ENCODE data around the gene ATP5F1C.
"Not testable (repeated sequence)": the region's sequence is repeated elsewhere in the genome, so short reads cannot be mapped to it uniquely, and the experiment has no call there.

ATP5F1C gene

DNA sequence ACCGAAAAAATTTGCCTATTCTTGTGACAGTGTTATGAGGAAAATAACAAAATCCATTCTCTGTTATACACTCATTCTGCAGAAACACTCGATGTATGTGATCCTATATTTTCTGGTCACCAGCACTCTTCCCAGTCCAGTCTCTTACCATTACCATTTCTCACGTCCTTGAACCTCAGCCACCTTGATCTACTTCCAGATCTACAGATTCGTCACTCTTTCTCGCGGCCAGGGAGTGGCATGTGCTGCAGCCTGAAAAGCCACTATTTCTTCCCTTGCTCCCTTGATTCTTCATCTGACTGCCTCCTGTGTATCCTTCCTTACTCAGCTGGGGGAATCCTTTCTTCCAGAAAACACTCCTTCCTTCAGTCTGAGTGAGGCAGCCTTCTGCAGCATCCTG, 16.2 kb downstream of the ATP5F1C start:
- peaks cover 43% of the 10 kb centered on the region for H3K36me3 ChIP-seq (ENCODE audit: control insufficient read depth, insufficient read depth, low read length)
- no peak overlapping the region for H3K4me3 ChIP-seq (ENCODE audit: low read length)
- no peaks in the 10 kb centered on the region for H3K27me3 ChIP-seq (ENCODE audit: control insufficient read depth, insufficient read depth, low read length)
- H3K27ac ChIP-seq (ENCODE audit: low read depth, low read length) = no peak overlapping the region
- H3K4me1 ChIP-seq (ENCODE audit: control insufficient read depth, insufficient read depth, low read length) = no peaks in the 10 kb centered on the region
- no peak overlapping the region for H3K9ac ChIP-seq (ENCODE audit: low read length)

DNA sequence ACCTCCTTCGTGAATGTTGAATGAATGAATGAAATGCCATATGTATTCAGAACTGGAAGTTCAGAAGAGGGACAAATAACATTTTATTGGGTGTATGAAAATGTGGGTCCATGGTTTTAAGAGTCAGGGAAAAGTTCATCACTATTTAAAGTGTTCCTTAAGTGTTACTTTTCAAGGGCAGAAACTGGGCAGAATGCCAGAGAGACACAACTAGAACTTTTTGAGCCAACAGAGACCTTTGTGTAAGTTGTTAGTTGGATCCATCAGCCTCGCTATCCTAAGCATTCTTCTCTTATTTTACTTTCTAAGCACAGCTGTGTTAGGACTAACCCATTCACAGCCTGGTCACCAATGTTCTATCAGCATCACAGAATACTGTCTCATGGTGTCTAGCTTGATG, 16.8 kb downstream of the ATP5F1C start:
- no peaks in the 10 kb centered on the region for H3K4me1 ChIP-seq (ENCODE audit: control insufficient read depth, insufficient read depth, low read length)
- H3K4me3 ChIP-seq (ENCODE audit: low read length) = no peak overlapping the region
- no peak overlapping the region for H3K27ac ChIP-seq (ENCODE audit: low read depth, low read length)
- H3K9ac ChIP-seq (ENCODE audit: low read length) = no peak overlapping the region
- no peaks in the 10 kb centered on the region for H3K27me3 ChIP-seq (ENCODE audit: control insufficient read depth, insufficient read depth, low read length)
- peaks cover 39% of the 10 kb centered on the region for H3K36me3 ChIP-seq (ENCODE audit: control insufficient read depth, insufficient read depth, low read length)

DNA sequence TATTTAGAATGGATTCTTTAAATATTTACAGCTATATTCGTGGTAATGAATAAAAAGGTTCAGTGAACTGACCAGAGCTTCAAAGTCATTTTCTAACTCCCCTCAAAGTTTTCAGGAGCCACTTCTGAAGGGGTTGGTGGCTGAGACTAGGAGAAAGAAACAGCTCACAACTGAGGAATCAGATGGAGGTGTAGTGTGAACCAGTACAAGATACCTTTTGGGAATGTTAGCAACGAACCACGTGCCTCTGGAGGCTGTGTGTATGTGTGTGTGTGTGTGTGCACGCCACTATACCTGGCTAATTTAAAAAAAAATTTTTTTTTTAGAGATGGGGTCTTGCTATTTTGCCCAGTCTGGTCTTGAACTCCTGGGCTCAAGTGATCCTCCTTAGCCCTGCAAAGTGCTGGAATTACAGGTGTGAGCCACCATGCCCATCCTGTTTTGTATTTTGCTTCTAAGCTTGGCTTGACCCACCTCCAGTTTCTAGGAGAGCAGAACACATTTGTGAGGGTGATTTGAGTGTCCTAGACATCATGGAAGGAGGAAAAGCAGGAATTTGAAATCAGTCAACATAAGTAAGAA, 20.8 kb downstream of the ATP5F1C start:
- H3K9ac ChIP-seq (ENCODE audit: low read length) = no peak overlapping the region
- no peaks in the 10 kb centered on the region for H3K27me3 ChIP-seq (ENCODE audit: control insufficient read depth, insufficient read depth, low read length)
- no peaks in the 10 kb centered on the region for H3K4me1 ChIP-seq (ENCODE audit: control insufficient read depth, insufficient read depth, low read length)
- peaks cover 23% of the 10 kb centered on the region for H3K36me3 ChIP-seq (ENCODE audit: control insufficient read depth, insufficient read depth, low read length)
- H3K4me3 ChIP-seq (ENCODE audit: low read length) = no peak overlapping the region
- no peak overlapping the region for H3K27ac ChIP-seq (ENCODE audit: low read depth, low read length)

DNA sequence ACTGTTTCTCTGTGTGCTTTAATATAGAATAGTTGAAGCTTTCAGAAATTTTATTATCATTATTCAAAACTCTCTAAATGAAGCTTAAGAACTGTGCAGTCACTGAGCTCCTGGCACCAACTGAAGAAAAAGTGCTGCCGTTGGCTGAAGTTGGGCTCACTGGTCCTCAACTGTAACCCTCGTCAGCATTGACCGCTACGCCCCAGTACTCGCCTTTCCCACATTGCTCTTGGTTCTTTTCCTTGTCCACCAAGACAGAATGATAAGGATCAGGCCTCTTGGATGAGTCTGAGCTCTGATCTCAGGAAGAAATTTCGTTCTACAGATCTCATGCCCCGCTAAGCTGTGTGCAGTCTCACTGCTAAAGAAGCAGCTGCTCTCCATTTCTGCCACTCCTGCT, 22.5 kb downstream of the ATP5F1C start:
- H3K4me1 ChIP-seq (ENCODE audit: control insufficient read depth, insufficient read depth, low read length) = no peaks in the 10 kb centered on the region
- no peak overlapping the region for H3K27ac ChIP-seq (ENCODE audit: low read depth, low read length)

DNA sequence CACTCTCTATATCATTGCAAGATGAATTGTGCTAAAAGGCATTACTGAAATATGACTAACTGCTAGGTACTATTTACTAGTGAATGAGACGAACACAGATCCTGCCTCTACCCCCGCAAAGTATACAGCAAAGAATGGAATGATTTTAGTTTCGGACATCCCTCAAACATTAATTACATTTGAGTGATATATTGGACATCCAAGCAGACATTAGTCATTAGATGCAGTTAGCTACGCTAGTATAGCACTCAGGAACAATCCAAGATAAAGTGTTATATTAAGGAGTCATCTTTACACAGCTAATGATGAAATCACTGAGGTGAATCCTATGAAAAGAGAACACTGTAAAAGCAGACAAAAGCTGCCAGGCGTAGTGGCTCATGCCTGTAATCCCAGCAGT, 23.0 kb downstream of the ATP5F1C start:
- no peak overlapping the region for H3K9ac ChIP-seq (ENCODE audit: low read length)
- peaks cover 9% of the 10 kb centered on the region for H3K36me3 ChIP-seq (ENCODE audit: control insufficient read depth, insufficient read depth, low read length)
- H3K27me3 ChIP-seq (ENCODE audit: control insufficient read depth, insufficient read depth, low read length) = no peaks in the 10 kb centered on the region
- H3K27ac ChIP-seq (ENCODE audit: low read depth, low read length) = no peak overlapping the region
- no peaks in the 10 kb centered on the region for H3K4me1 ChIP-seq (ENCODE audit: control insufficient read depth, insufficient read depth, low read length)
- no peak overlapping the region for H3K4me3 ChIP-seq (ENCODE audit: low read length)

More for the DNA sequence above, 22.5 kb downstream of the ATP5F1C start:
- Histone ChIP-seq H3K36me3 (ENCODE audit: control insufficient read depth, insufficient read depth, low read length) (peaks cover 11% of the 10 kb centered on the region), H3K9ac (ENCODE audit: low read length) (no peak overlapping the region), H3K4me3 (ENCODE audit: low read length) (no peak overlapping the region), H3K27me3 (ENCODE audit: control insufficient read depth, insufficient read depth, low read length) (no peaks in the 10 kb centered on the region)

DNA sequence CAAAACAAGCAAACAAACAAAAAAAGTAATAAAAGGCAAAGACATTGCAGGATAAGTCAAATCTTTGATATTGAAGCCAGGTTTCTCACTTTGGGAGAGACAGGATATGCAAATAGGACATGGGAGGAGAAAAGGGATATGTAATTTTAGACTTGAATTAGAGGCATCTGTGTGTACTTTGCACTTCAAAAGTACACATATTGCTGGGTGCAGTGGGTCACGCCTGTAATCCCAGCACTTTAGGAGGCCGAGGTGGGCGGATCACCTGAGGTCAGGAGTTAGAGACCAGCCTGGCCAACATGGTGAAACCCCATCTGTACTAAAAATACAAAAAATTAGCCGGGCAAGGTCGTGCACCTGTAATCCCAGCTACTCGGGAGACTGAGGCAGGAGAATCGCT, 23.8 kb downstream of the ATP5F1C start:
- not testable (repeated sequence) for H3K36me3 ChIP-seq (ENCODE audit: control insufficient read depth, insufficient read depth, low read length); H3K4me3 ChIP-seq (ENCODE audit: low read length); H3K27me3 ChIP-seq (ENCODE audit: control insufficient read depth, insufficient read depth, low read length); H3K4me1 ChIP-seq (ENCODE audit: control insufficient read depth, insufficient read depth, low read length); H3K27ac ChIP-seq (ENCODE audit: low read depth, low read length); H3K9ac ChIP-seq (ENCODE audit: low read length)

DNA sequence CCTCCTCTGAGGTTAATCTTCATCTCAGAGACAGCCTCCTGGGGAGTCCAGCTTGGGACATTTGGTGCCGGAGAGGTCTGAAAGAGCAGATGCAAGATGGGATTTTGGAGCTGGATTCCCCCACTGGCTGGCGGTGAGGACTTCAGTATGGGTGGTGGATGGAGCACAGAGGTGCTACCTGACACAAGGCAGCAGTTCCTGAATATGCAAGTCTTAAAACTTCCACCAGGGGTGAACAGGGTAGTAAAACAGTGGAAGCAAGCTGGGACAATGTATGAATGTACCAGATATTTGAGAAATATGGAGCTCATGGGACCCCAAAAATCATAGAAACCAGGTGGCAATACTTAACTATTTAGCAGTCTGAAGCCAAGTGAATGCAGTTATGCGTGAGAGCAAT, 25.5 kb downstream of the ATP5F1C start:
- Histone ChIP-seq H3K27me3 (ENCODE audit: control insufficient read depth, insufficient read depth, low read length) (no peaks in the 10 kb centered on the region), H3K27ac (ENCODE audit: low read depth, low read length) (no peak overlapping the region), H3K9ac (ENCODE audit: low read length) (no peak overlapping the region), H3K36me3 (ENCODE audit: control insufficient read depth, insufficient read depth, low read length) (no peaks in the 10 kb centered on the region), H3K4me3 (ENCODE audit: low read length) (no peak overlapping the region), H3K4me1 (ENCODE audit: control insufficient read depth, insufficient read depth, low read length) (no peaks in the 10 kb centered on the region)

DNA sequence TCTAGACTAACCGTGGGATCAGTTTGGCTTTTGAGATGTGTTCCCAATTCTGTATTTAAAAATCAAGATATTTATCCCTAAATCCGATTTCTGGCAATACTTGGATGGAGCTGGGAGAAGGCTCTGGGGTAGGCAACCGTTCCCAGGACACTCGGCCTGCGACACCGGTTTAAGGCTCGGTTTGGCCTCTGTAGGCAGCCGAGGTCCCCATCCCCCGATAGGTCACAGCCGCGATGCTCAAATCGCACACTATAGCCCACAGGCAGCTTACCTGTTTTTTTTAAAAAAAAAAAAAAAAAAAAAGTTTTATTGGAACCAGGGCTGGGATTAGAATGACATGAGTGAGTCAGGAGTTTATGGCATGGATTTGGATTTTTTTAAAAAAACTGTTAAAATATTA, 29.6 kb downstream of the ATP5F1C start:
- Histone ChIP-seq H3K4me3 (ENCODE audit: low read length) (peak overlapping the region; percentile 96), H3K36me3 (ENCODE audit: control insufficient read depth, insufficient read depth, low read length) (no peaks in the 10 kb centered on the region), H3K27me3 (ENCODE audit: control insufficient read depth, insufficient read depth, low read length) (no peaks in the 10 kb centered on the region), H3K27ac (ENCODE audit: low read depth, low read length) (no peak overlapping the region), H3K4me1 (ENCODE audit: control insufficient read depth, insufficient read depth, low read length) (peaks cover 3% of the 10 kb centered on the region), H3K9ac (ENCODE audit: low read length) (no peak overlapping the region)

DNA sequence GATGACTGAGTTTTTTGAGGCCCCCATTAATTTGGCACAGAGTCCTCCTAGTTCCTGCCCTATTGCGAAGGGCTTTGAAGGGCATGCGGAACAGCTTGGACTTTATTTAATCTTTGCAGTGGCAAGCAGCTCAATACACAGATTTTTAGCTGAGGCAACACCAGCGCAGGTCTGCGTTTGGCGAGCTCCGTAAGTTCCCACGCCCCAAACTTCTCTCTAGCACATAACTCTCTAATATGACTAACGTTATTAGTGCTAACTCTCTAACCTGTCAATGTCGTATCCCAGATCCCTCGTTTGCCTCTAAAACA, 30.0 kb downstream of the ATP5F1C start:
- no peak overlapping the region for H3K27ac ChIP-seq (ENCODE audit: low read depth, low read length)

DNA sequence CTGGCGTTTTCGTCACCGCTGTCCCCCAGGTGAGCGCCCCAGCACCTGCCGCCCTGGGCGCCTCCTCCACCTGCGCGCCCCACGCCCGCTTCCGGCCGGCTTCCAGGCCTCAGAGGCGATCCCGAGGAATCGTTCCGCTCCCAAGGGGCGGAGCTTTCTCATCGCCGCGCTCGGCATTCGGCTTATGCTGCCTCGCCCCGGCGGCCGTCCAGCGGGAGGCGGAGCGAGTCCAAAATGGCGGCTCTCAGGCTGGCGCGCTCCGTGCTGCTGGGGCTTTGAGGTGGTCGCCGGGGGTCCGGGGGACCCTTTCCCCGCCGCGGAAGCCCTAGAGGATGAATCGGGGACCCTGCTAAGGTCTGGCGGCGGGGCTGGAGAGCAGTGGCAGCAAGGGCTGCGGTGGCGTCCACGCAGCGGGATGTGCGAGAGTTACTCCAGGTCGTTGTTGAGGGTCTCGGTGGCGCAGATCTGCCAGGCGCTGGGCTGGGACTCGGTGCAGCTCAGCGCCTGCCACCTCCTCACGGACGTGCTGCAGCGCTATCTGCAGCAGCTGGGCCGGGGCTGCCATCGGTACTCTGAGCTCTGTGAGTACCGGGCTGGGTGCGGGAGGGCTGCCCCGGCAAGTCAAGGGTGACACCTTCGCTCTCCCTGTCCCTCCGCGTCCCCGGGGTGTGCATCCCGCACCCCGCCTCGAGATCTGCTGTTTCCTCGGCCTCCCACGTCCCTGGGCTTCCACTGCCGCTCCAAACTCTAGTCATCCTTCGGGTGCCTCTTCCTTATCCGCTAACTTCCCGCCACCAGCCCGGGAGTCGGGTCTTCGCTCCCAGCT, 30.5 kb downstream of the ATP5F1C start, which contains the start of gene TAF3:
TSS of gene TAF3 (plus strand) at position 211 of the 826 bp plus-strand sequence. CDS start at position 416, 205 bp downstream.
- Histone ChIP-seq H3K4me3 (ENCODE audit: low read length) (peak within 1 kb of the TSS; percentile 96), H3K9ac (ENCODE audit: low read length) (peak within 1 kb of the TSS; percentile 61), H3K27me3 (ENCODE audit: control insufficient read depth, insufficient read depth, low read length) (no peaks in the 10 kb centered on the region), H3K4me1 (ENCODE audit: control insufficient read depth, insufficient read depth, low read length) (peaks cover 3% of the 10 kb centered on the region), H3K36me3 (ENCODE audit: control insufficient read depth, insufficient read depth, low read length) (no peaks in the 10 kb centered on the region), H3K27ac (ENCODE audit: low read depth, low read length) (peak within 1 kb of the TSS; percentile 64)

More for the DNA sequence above, 30.0 kb downstream of the ATP5F1C start:
- Histone ChIP-seq H3K4me1 (ENCODE audit: control insufficient read depth, insufficient read depth, low read length) (peaks cover 3% of the 10 kb centered on the region), H3K36me3 (ENCODE audit: control insufficient read depth, insufficient read depth, low read length) (no peaks in the 10 kb centered on the region), H3K9ac (ENCODE audit: low read length) (peak overlapping the region; percentile 19), H3K4me3 (ENCODE audit: low read length) (peak overlapping the region; percentile 96), H3K27me3 (ENCODE audit: control insufficient read depth, insufficient read depth, low read length) (no peaks in the 10 kb centered on the region)

DNA sequence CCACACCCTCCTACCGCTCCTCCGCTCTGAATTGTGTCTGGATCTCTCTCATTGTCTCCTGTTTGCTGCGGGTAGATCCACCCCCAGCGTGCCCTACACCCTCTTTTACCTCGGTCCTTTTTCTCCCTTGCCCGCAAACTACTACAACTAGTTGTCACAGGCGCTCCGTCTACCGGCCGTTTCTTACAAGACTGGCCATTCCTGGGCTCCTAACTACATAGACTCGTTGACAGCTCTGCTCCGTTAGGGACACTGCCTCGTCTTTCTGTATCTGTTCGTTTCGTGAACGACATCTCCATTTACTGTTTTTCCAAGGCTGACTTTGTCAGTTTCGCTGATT, 31.1 kb downstream of the ATP5F1C start:
- Histone ChIP-seq H3K27ac (ENCODE audit: low read depth, low read length) (no peak overlapping the region), H3K4me3 (ENCODE audit: low read length) (peak overlapping the region; percentile 96), H3K9ac (ENCODE audit: low read length) (no peak overlapping the region)

DNA sequence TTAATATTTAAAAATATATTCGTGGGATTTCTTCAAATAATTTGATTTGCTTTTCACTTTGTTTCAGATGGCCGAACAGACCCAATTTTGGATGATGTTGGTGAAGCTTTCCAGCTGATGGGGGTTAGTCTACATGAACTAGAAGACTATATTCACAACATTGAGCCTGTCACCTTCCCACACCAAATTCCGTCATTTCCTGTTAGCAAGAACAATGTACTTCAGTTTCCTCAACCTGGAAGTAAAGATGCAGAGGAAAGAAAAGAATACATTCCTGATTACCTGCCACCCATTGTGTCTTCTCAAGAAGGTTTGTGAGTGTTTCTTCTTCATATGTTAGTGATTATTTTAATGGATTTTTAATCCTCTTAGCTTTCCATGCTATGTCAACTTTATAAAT, 36.3 kb downstream of the ATP5F1C start:
- Histone ChIP-seq H3K4me1 (ENCODE audit: control insufficient read depth, insufficient read depth, low read length) (peaks cover 3% of the 10 kb centered on the region), H3K4me3 (ENCODE audit: low read length) (no peak overlapping the region), H3K36me3 (ENCODE audit: control insufficient read depth, insufficient read depth, low read length) (peaks cover 7% of the 10 kb centered on the region), H3K27ac (ENCODE audit: low read depth, low read length) (no peak overlapping the region), H3K27me3 (ENCODE audit: control insufficient read depth, insufficient read depth, low read length) (no peaks in the 10 kb centered on the region), H3K9ac (ENCODE audit: low read length) (no peak overlapping the region)

More for the DNA sequence above, 31.1 kb downstream of the ATP5F1C start:
- no peaks in the 10 kb centered on the region for H3K36me3 ChIP-seq (ENCODE audit: control insufficient read depth, insufficient read depth, low read length)
- peaks cover 3% of the 10 kb centered on the region for H3K4me1 ChIP-seq (ENCODE audit: control insufficient read depth, insufficient read depth, low read length)
- no peaks in the 10 kb centered on the region for H3K27me3 ChIP-seq (ENCODE audit: control insufficient read depth, insufficient read depth, low read length)

DNA sequence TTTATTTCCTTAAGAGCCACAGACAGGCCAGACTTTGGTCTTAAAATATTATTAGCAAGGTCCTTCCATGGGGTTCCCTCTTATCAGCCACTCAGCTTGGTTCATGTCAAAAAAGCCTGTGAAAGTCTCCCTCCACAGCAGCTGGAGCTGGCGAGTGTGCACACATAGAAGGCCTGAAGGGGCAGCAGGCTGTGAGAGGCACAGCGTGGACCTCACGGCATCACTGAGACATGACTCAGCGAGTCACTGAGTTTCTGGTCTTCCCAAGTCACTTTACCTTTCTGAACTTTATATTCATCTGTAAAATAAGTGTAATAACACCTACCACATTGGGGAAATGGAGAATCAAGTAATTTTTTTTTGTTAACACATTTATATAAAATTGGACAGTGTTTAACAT, 39.0 kb downstream of the ATP5F1C start:
- H3K4me1 ChIP-seq (ENCODE audit: control insufficient read depth, insufficient read depth, low read length) = no peaks in the 10 kb centered on the region
- H3K9ac ChIP-seq (ENCODE audit: low read length) = no peak overlapping the region
- H3K36me3 ChIP-seq (ENCODE audit: control insufficient read depth, insufficient read depth, low read length) = peaks cover 7% of the 10 kb centered on the region
- no peak overlapping the region for H3K27ac ChIP-seq (ENCODE audit: low read depth, low read length)
- no peaks in the 10 kb centered on the region for H3K27me3 ChIP-seq (ENCODE audit: control insufficient read depth, insufficient read depth, low read length)
- no peak overlapping the region for H3K4me3 ChIP-seq (ENCODE audit: low read length)

Data from rectal smooth muscle tissue (tissue), 1 donor.